Smooth muscle cell (in vitro differentiated cells): Measurements from ENCODE around the gene ARHGAP20. TPM values are rescaled to one million over a fixed set of nuclear protein-coding genes. Genes with fewer than 3 reads are reported as not detected.

Experiments used
- DNase-seq: peaks from one replicate; lab custom pipeline; 2025; ENCODE audit not compliant: unreplicated experiment; lab: John Stamatoyannopoulos, UW
- H2AFZ ChIP-seq: fragments of 200-600 bp; sonication (generic); 2 replicates; pipeline ENCODE4 v1.6.0; 2016; ENCODE audit warnings: antibody characterized with exemption, low read depth, mild to moderate bottlenecking
- H3F3A ChIP-seq: fragments of 200-600 bp; sonication (generic); 2 replicates; pipeline ENCODE4 v1.6.0; 2017; ENCODE audit warnings: antibody characterized with exemption, low read depth
- H3K27ac ChIP-seq: fragments of 200-600 bp; sonication (generic); 2 replicates; pipeline ENCODE4 v1.5.1; 2016; ENCODE audit warnings: low read depth, mild to moderate bottlenecking
- H3K27me3 ChIP-seq: fragments of 200-600 bp; sonication (generic); 2 replicates; pipeline ENCODE4 v1.6.1; 2016; ENCODE audit warnings: low read depth, mild to moderate bottlenecking
- H3K36me3 ChIP-seq: fragments of 200-600 bp; sonication (generic); 2 replicates; pipeline ENCODE4 v1.5.1; 2016; ENCODE audit warnings: low read depth
- H3K4me1 ChIP-seq: fragments of 200-600 bp; sonication (generic); 2 replicates; pipeline ENCODE4 v1.5.1; 2016; ENCODE audit warnings: low read depth
- H3K4me2 ChIP-seq: fragments of 200-600 bp; sonication (generic); 2 replicates; pipeline ENCODE4 v1.6.0; 2016; ENCODE audit warnings: mild to moderate bottlenecking
- H3K4me3 ChIP-seq: fragments of 200-600 bp; sonication (generic); 2 replicates; pipeline ENCODE4 v1.5.1; 2016; ENCODE audit warnings: mild to moderate bottlenecking
- H3K79me2 ChIP-seq: fragments of 200-600 bp; sonication (generic); 2 replicates; pipeline ENCODE4 v1.6.0; 2016; ENCODE audit warnings: low read depth, mild to moderate bottlenecking
- H3K9ac ChIP-seq: fragments of 200-600 bp; sonication (generic); 2 replicates; pipeline ENCODE4 v1.6.0; 2016; ENCODE audit warnings: low read depth
- H3K9me3 ChIP-seq: fragments of 200-600 bp; sonication (generic); replicated peaks from 2 replicates; pipeline ENCODE4 v1.5.1; 2016; ENCODE audit warnings: low read depth
- H4K20me1 ChIP-seq: fragments of 200-600 bp; sonication (generic); 2 replicates; pipeline ENCODE4 v1.6.0; 2016; ENCODE audit warnings: low read depth
- WGBS: methylation state at CpG from one replicate; pipeline ENCODE4 v1.1.7; 2016; ENCODE audit warnings: low lambda C conversion rate; 5-methylcytosine and 5-hydroxymethylcytosine counted together
- polyA plus RNA-seq: library from polyadenylated mRNA; unstranded; fragments of >200 nt; fragmentation: Nextera tagmentation; extraction: Ambion mirVana; gene quantifications from 2 replicates; pipeline ENCODE4 v1.2.1, GENCODE V29; 2016
- total RNA-seq: library from RNA; depleted of rRNA; stranded (reverse); fragments of >200 nt; gene quantifications from 2 replicates; pipeline ENCODE4 v1.2.3, GENCODE V29; 2014
- TF ChIP-seq, protein P1 (sequence below): fragments of 200-600 bp; sonication (generic); IDR thresholded peaks from 2 replicates; pipeline ENCODE4 v1.5.1; 2017; ENCODE audit warnings: borderline replicate concordance, mild to moderate bottlenecking, antibody characterized with exemption; ENCODE audit not compliant: insufficient read depth, poor library complexity, severe bottlenecking

The ARHGAP20 gene
- total and polyA plus RNA-seq, 2 experiments from 2014 or later: 0.33 to 1.6 TPM

DNA sequence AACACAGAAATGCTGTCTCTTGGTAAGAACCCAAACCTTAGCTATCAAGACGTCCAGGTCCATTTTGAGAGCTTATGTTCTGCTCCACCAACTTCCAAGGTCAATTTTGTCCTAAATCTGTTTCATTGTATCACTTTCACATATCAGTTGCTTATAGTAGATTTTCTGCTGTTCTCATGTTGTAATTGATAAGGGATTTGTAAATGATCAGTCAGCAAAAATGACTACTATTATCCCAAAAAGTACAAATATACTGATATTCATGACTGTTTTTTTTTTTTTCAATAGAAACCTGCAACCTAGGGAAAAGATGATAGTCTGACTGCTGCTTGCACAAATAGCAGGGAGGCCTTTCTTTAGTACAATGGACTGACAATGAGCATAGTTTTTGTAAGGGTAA is 128.1 kb downstream of the ARHGAP20 start:
- H2AFZ ChIP-seq: no peak overlapping the region
- H3K36me3 ChIP-seq: no peaks in the 10 kb centered on the region
- WGBS: 94% methylated on average over 1 of the region's 1 CpG
- no peak overlapping the region for H3K9ac ChIP-seq
- no peaks in the 10 kb centered on the region for H3K79me2 ChIP-seq
- no peak overlapping the region for H3K27ac ChIP-seq
- no peaks in the 10 kb centered on the region for H3K9me3 ChIP-seq
- no peak overlapping the region for H3K4me2 ChIP-seq
- H3K4me1 ChIP-seq: no peaks in the 10 kb centered on the region
- no peaks in the 10 kb centered on the region for H3F3A ChIP-seq
- no peak overlapping the region for H3K4me3 ChIP-seq
- TF ChIP-seq, protein P1, sequence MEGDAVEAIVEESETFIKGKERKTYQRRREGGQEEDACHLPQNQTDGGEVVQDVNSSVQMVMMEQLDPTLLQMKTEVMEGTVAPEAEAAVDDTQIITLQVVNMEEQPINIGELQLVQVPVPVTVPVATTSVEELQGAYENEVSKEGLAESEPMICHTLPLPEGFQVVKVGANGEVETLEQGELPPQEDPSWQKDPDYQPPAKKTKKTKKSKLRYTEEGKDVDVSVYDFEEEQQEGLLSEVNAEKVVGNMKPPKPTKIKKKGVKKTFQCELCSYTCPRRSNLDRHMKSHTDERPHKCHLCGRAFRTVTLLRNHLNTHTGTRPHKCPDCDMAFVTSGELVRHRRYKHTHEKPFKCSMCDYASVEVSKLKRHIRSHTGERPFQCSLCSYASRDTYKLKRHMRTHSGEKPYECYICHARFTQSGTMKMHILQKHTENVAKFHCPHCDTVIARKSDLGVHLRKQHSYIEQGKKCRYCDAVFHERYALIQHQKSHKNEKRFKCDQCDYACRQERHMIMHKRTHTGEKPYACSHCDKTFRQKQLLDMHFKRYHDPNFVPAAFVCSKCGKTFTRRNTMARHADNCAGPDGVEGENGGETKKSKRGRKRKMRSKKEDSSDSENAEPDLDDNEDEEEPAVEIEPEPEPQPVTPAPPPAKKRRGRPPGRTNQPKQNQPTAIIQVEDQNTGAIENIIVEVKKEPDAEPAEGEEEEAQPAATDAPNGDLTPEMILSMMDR: no peak
- DNase-seq: no peak
- no peaks in the 10 kb centered on the region for H4K20me1 ChIP-seq
- no peaks in the 10 kb centered on the region for H3K27me3 ChIP-seq

DNA sequence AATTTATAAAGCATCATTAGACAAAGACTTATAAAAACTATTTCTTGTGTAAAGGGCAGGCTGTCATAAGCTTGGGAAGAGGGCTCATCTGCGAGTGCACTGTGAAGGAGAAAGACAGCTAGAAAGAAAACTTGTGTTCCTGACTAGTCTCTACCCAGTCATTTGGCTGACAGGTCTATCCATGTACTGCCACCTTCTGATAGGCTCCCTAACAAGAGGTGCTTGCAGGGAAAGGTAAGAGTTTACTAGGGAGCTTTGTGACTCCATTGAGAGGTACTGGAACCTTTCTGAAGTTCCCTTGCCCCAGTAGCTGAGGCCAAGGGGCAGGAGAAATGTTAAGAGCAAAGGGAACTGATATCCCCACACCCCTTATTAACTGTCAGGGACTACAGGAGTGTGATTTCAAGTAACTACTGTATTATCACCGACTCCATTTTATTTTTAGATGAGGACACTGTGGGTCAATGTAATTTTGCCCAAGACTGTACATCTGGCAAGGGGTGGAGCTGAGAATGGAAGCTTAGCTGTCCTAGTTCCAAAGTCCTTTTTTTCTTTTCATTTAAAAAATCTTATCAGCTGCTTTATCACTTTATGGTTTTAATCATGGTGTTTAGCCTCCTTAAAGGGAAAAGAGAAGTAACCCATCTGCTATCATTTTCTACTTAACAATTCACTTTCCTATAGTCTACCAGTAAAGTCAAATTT is 129.4 kb downstream of the ARHGAP20 start:
- Histone ChIP-seq H3K9ac (no peak overlapping the region), H3F3A (no peaks in the 10 kb centered on the region), H2AFZ (no peak overlapping the region), H3K4me3 (no peak overlapping the region), H3K9me3 (no peaks in the 10 kb centered on the region), H3K36me3 (no peaks in the 10 kb centered on the region), H3K4me1 (no peaks in the 10 kb centered on the region), H3K4me2 (no peak overlapping the region), H4K20me1 (no peaks in the 10 kb centered on the region), H3K27ac (no peak overlapping the region), H3K79me2 (no peaks in the 10 kb centered on the region), H3K27me3 (no peaks in the 10 kb centered on the region)
- 85% methylated on average over 2 of the region's 2 CpGs for WGBS
- no peak for DNase-seq
- TF ChIP-seq, protein P1: no peak

DNA sequence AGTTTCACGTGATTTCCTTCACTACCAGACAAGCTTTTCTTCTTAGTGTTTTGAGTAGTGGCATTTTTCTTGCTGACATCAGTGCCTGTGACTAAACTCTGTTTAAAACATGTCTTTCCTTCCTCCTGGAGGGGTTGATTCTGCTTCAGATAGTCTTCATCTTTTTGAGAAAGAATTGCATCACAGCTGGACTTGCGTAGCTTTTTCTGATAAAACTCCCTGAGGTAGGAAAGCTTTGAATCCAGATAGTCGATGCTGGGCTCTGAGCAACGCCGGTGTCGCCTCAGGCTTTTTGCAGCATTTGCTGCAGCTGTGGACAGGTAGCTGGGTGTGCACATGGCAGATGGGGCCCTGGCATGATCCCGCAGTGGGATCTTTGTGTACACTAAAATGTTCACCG is 131.7 kb downstream of the ARHGAP20 start:
- TF ChIP-seq, protein P1: no peak
- no peak overlapping the region for H3K4me3 ChIP-seq
- no peaks in the 10 kb centered on the region for H3K79me2 ChIP-seq
- H3F3A ChIP-seq: no peaks in the 10 kb centered on the region
- no peaks in the 10 kb centered on the region for H3K9me3 ChIP-seq
- H3K4me1 ChIP-seq: no peaks in the 10 kb centered on the region
- no peaks in the 10 kb centered on the region for H3K36me3 ChIP-seq
- no peak for DNase-seq
- no peak overlapping the region for H3K27ac ChIP-seq
- no peak overlapping the region for H3K4me2 ChIP-seq
- no peaks in the 10 kb centered on the region for H4K20me1 ChIP-seq
- H2AFZ ChIP-seq: no peak overlapping the region
- no peaks in the 10 kb centered on the region for H3K27me3 ChIP-seq
- H3K9ac ChIP-seq: no peak overlapping the region
- 80% methylated on average over 8 of the region's 8 CpGs for WGBS

DNA sequence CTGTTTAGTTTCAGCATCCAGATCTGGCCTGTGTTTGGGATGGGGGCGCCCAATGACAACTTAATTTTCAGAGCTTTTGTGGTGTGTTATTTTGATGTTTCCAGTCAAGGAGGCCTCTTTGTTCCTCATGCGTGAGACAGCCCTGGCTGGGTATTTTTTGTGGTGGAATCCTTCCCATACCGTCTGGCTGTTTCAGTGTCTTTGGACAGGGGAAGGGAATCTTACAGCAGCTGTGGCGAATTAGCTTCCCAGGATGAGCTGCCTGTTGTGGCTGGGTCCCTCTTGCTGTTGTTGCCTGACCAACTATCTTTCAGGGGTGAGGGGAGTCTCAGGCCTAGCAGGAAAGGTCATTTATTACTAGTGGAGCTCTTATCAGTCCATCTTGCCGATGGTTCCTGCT is 138.8 kb downstream of the ARHGAP20 start:
- Histone ChIP-seq H3K79me2 (no peaks in the 10 kb centered on the region), H3K4me2 (no peak overlapping the region), H3K27me3 (no peaks in the 10 kb centered on the region), H3F3A (peaks cover 7% of the 10 kb centered on the region), H3K9ac (no peak overlapping the region), H3K4me3 (no peak overlapping the region), H3K9me3 (no peaks in the 10 kb centered on the region), H3K36me3 (no peaks in the 10 kb centered on the region), H2AFZ (no peak overlapping the region), H4K20me1 (no peaks in the 10 kb centered on the region), H3K4me1 (no peaks in the 10 kb centered on the region), H3K27ac (no peak overlapping the region)
- DNase-seq: no peak
- TF ChIP-seq, protein P1: no peak
- 79% methylated on average over 5 of the region's 5 CpGs for WGBS
